ENCODE results near the gene ILK. TPM values are rescaled to one million over a fixed set of nuclear protein-coding genes. Genes with fewer than 3 reads are reported as not detected.

Gene ILK
- total RNA-seq, 2 donors from 2014 or later, result 115 to 157 TPM

- no peak overlapping the region for H3K9ac ChIP-seq (ENCODE audit: low read depth in 2 of 2, low read length in 2 of 2)
- intact Hi-C loops (cut with DNase I), result no loop called here
- H3K9me3 ChIP-seq, result no peaks in the 10 kb centered on the region
- H3K4me3 ChIP-seq, result no peak overlapping the region
- no peak for TF ChIP-seq CTCF (IDR thresholded peaks at IDR 0.05)
- no peaks in the 10 kb centered on the region for H3K36me3 ChIP-seq
- no peak overlapping the region for H3K27ac ChIP-seq
- no peaks in the 10 kb centered on the region for H3K4me1 ChIP-seq
- DNase-seq, result no peak
- no peaks in the 10 kb centered on the region for H3K27me3 ChIP-seq
Observed at GRCh38 chr11:6557761-6558674, 45.6 kb upstream of the ILK start.

- H3K9me3 ChIP-seq, result no peaks in the 10 kb centered on the region
- TF ChIP-seq CTCF (IDR thresholded peaks at IDR 0.05), result no peak
- no peak overlapping the region for H3K4me3 ChIP-seq
- no peak overlapping the region for H3K9ac ChIP-seq (ENCODE audit: low read depth in 2 of 2, low read length in 2 of 2)
- H3K27me3 ChIP-seq, result no peaks in the 10 kb centered on the region
- no peak for DNase-seq
- no peaks in the 10 kb centered on the region for H3K4me1 ChIP-seq
- intact Hi-C loops (cut with DNase I), result no loop called here
- no peak overlapping the region for H3K27ac ChIP-seq
- no peaks in the 10 kb centered on the region for H3K36me3 ChIP-seq
Observed at GRCh38 chr11:6559369-6559768, 44.2 kb upstream of the ILK start.

- TF ChIP-seq CTCF (IDR thresholded peaks at IDR 0.05), result no peak
- no peaks in the 10 kb centered on the region for H3K4me1 ChIP-seq
- no peaks in the 10 kb centered on the region for H3K9me3 ChIP-seq
- H3K9ac ChIP-seq (ENCODE audit: low read depth in 2 of 2, low read length in 2 of 2), result no peak overlapping the region
- no peak overlapping the region for H3K4me3 ChIP-seq
- H3K36me3 ChIP-seq, result no peaks in the 10 kb centered on the region
- DNase-seq, result no peak
- H3K27ac ChIP-seq, result no peak overlapping the region
- intact Hi-C loops (cut with DNase I), result no loop called here
- H3K27me3 ChIP-seq, result no peaks in the 10 kb centered on the region
Observed at GRCh38 chr11:6561288-6561687, 42.3 kb upstream of the ILK start.

- intact Hi-C loops (cut with DNase I), result no loop called here
Observed at GRCh38 chr11:6563121-6563619, 40.4 kb upstream of the ILK start.

GRCh38 chr11:6563667-6564066 is 39.9 kb upstream of the ILK start:
- intact Hi-C loops (cut with DNase I), result no loop called here
- no peak overlapping the region for H3K27ac ChIP-seq
- no peak for TF ChIP-seq CTCF (IDR thresholded peaks at IDR 0.05)
- H3K9me3 ChIP-seq, result no peaks in the 10 kb centered on the region
- H3K36me3 ChIP-seq, result no peaks in the 10 kb centered on the region
- no peak overlapping the region for H3K9ac ChIP-seq (ENCODE audit: low read depth in 2 of 2, low read length in 2 of 2)
- no peak for DNase-seq
- no peak overlapping the region for H3K4me3 ChIP-seq
- H3K4me1 ChIP-seq, result no peaks in the 10 kb centered on the region
- H3K27me3 ChIP-seq, result no peaks in the 10 kb centered on the region

More at GRCh38 chr11:6563121-6563619, 40.4 kb upstream of the ILK start:
- no peaks in the 10 kb centered on the region for H3K9me3 ChIP-seq
- no peak for DNase-seq
- no peak for TF ChIP-seq CTCF (IDR thresholded peaks at IDR 0.05)
- H3K9ac ChIP-seq (ENCODE audit: low read depth in 2 of 2, low read length in 2 of 2), result no peak overlapping the region
- no peaks in the 10 kb centered on the region for H3K27me3 ChIP-seq
- no peaks in the 10 kb centered on the region for H3K36me3 ChIP-seq
- no peaks in the 10 kb centered on the region for H3K4me1 ChIP-seq
- H3K27ac ChIP-seq, result no peak overlapping the region
- H3K4me3 ChIP-seq, result no peak overlapping the region
